Stimulated activated CD4-positive, alpha-beta T cell treated with anti-CD3 and anti-CD28 coated beads, Interleukin-1b, Interleukin-23, amount 100 ng/mL, for 48 hours (primary cell): Measurements from ENCODE around the gene SEMA4D.
A peak's percentile ranks its signal among the peaks of the same experiment; 100 is the strongest.

Source experiments
- DNase-seq: peaks from one replicate; pipeline ENCODE4 v3.0.0-alpha.2; 2020

Gene SEMA4D

DNA sequence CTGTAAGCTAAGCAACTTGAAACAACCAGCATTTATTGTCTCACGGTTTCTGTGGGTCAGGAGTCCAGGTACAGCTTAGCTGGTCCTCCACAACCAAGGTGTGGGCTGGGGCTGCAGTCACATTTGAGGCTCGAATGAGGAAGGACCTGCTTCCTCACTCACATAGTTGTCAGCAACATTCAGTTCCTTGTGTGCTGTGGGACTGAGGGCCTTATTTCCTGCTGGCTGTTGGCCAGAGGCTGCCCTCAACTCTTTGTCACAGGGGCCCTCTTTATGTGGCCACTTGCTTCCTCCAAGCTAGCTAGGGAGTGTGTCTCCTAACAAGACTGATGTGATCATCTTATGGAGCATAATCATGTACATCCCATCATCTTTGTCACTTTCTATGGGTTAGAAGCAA is 29.2 kb upstream of the SEMA4D start:
- no peak for DNase-seq

GRCh38 chr9:89526667-89527066 is 28.8 kb upstream of the SEMA4D start:
- DNase-seq, result no peak

DNA sequence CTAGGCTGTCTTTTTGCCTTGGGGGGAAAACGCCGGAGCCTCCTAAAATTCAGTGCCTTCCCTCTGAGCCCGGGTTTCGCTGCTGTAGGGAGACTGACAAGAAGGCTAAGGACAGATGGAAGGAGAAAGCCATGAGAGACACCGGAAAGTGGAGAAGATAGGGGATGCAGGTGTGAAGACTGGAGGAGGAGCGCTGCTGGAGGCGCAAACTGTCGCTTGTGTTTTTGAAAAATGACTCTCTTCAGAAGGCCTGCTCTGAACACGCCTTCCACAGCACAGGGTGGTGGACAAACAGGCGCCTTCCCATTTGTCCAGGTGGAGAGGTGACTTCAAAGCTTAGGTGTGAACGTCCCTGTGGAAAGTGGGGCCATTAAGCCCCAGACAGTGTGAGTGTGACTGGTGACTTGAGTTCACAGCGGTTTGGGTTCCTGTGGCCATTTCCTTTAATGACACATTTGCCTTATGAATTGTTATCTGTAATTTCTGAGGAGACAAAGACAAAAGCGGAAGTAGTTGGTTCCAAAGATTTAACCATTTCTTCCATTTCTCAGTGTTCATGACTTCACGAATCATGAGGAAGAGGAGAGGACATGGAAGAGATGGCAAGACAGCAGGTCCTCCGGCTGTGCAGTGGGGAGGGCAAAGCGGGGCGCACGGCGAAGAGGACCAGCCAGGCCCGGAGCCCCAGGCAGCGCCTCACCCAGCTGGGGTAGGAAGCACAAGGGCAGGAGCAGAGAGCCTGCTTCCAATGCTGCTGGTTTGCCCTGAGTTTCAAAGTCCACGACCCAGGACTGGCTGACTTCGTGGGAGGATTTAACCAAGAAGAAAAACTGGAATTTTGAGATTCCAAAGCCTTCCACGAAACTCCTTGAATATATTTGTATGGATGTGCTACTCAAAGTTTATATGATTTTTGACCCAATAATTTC is 27.8 kb upstream of the SEMA4D start:
- no peak for DNase-seq

GRCh38 chr9:89524963-89525362 is 27.1 kb upstream of the SEMA4D start:
- DNase-seq, result no peak

GRCh38 chr9:89523948-89524347 is 26.0 kb upstream of the SEMA4D start:
- DNase-seq, result peak; percentile 62

DNA sequence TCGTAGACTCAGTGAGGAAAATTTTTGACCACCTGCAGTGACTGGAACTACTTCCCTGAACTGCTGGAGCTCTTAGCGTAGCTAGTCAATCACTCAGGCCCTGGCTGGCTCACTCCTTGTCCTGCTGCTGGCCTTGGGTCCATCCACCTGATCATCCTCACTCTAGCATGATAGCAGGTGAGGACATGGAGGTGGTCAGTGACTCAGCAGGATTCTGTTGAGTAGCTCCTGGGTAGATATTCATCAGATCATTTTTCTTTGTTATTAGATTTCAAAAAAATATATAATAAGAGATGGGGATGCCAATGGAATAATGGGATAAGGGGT is 25.0 kb upstream of the SEMA4D start:
- DNase-seq, result no peak

DNA sequence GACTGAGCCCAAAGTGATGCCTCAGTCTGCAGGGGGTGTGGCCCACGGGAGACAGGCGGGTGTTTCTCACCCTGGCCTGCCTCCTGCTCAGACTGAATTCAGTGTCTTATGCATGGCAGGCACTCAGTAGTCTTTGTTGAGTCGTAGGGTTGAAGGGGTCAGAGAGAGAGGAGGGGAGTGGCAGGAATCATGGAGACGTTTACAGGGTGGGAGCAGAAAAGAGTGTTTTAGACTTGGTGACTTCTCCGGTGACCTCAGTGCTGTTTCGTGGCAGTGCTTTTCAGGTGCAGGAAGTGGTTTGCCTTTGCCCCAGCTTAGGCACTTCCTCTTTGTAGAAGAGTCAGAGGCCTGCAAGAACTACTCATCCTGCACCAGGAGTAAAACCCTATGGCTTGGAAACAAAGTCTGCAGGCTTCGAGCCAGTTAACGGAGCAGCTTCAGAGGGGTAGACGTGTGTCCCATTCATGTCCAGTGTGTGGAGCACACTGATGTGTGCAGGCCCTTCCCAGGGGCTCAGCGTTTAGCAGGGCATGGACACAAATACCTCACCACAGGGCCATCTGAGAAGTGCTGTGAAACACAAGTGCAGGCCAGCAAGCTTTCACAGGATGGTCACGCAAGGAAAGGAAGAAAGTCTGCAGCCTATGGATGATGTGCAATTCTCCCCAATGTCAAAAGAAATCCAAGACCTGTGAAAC is 24.5 kb upstream of the SEMA4D start:
- DNase-seq, result peak; percentile 81

DNA sequence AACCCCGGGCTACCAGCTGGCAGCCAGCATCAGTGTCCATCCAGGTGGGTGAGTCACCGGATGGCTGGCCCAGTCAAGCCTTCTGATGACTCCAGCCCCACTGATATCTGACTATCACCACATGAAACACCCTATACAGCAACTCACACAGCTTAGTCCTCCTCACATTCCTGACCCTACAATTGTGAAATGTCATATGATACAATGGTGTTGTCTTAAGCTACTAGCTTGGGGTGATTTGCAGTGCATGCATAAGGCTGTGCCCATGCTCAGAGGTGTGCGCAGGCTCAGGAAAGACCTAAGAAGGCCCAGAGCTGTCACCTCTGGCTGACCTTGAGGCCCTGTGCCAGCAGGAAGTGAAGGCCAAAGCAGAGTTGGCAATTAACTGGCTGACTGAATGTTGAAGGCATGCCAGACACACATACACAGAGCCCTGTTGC is 21.5 kb upstream of the SEMA4D start:
- DNase-seq, result no peak

DNA sequence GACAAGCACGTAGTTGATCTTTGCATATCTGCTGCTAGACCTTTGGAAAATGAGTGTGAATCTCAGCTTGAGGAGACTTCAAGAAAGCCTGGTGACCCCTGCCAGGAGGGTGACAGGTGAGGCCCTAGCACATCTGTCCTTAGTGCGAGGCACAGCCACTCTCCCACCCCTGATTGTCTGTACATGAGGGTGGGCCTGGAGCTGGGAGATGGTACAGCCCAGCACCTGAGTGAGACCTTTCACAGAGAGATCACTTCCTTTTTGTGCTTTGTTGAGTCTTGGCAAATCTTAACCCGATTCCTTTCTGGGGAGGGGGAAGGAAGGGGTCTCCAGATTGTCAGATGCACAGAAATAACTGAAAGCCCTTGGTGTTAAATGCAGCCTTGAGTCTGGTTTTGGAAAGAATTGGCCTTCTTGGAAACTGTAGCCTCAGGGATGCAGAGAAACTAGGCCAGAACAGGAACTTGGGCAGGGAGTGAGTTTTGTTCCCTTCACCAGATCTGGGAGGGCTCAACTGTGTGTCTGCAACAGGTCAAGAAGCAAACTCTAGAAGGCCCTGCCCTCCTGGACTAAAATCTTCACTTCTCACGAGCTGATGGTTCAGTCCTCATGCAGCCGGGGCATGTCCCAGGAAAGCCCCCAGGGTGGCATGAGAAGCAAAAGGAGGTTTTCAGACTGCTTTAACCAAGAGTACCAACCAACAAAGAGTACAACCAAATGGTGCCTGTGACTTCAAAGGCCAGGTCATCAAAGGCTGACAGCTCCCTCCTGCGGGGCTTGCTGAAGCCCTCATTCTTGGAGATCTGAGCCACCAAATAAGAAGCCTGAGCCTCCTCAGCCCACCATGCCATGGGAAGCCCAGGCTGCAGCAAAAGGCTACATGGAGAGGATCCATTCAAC is 20.8 kb upstream of the SEMA4D start:
- DNase-seq, result no peak

DNA sequence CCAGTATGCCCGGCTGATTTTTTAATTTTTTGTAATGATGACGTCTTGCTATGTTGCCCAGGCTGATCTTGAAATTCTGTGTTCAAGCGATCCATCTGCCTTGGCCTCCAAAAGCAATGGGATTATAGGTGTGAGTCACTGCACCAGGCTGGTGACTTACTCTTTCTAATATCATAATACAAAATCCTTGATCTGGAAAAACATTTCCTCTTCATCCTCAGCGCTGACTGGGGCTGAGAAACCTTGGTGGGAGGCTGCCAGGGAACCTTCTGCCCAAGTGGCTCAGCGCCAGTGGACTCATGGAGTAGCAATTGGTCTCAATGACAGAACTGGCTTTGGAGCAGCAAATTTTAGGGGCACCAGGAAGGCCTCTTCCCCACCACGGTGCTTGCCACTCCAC is 17.5 kb upstream of the SEMA4D start:
- no peak for DNase-seq

- DNase-seq, result no peak
Observed at GRCh38 chr9:89514956-89515355, 17.0 kb upstream of the SEMA4D start.

DNA sequence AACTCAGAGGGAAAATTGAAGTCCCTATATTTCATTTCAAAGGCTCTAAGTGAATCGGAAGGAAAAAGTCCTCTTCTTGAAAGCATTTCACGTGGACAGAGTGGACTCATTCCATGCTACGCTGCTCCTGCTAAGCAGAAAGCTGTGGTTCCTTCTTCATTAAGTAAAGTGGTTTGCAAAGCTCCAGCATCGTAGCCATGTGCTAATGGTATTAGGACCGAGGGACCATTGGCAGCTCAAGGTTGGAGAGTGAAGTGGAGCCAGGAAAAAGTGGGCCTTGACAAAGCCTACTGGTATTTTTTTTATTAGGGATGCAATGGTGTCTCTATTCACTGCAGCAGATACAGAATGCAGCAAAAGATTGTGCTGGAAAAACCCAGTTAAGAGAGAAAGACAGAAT is 16.4 kb upstream of the SEMA4D start:
- DNase-seq, result no peak

DNA sequence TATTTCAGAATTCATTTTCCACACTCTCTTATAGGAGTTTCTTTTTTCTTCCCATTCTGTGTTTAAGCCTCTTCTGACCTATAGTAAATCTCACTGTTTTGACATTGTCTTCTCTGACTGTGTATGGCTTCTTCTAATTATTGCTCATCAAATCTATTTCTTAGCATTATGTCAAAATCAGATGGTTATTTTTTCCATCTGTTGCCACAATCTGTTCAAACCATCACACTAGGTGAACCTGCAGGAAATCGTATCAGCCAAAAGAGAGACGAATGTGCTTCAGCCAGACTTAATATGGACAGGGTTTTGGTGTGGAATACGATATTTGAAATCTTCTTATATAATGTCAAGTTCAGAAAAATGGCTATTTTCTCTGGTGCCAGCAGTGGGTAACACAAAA is 15.9 kb upstream of the SEMA4D start:
- DNase-seq, result no peak

DNA sequence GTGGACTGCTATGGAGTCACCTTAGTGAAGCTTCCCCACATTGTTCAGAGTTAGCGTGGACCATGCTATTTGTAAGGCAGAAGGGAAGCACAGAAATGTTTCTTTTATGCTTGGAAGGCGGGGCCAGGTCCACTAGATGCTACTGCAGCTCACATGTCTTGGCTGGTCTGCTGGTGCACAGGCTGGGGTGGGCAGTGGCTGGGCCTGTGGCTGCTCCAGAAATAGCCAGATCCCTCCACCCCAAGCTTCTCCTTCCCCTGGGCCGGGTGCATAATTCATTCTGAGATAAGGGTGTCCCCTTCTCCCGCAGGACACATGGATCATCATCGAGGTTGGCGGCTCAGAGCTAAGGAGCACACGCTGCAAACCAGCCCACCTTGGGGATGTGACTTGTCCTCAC is 14.5 kb upstream of the SEMA4D start:
- DNase-seq, result no peak

DNA sequence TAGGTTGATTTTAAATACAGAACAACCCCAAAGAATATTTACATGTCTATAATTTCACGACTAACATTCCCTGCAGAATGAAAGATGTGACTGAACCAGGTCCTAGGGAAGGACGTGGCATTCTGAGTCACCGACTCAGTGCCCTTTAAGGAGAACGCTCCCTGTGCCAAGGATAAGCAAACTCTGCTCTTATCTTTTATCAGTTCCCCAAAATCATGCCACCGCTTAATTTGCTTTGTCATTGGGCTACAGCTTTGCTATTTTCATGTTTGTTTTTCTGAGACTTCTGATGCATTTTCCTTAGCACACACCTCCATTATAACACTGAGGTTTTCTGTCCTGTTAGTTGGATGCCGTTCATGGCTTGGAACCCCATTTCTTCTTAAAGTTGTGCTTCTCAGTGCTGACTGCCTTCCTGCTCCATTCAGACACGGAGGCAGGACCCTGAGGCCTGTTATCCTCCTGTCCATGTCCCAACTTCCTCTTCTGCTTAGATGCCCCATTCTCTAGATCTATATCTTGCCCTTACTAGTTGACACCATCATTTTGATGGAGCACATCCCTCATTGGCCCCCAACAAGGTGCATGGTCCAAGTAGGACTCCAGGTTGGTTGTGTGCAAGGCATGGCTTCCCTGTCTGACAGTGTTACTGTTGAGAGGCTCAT is 11.2 kb upstream of the SEMA4D start:
- no peak for DNase-seq

GRCh38 chr9:89505911-89506310 is 8.0 kb upstream of the SEMA4D start:
- no peak for DNase-seq

GRCh38 chr9:89505048-89505447 is 7.1 kb upstream of the SEMA4D start:
- no peak for DNase-seq

GRCh38 chr9:89502671-89503070 is 4.8 kb upstream of the SEMA4D start:
- no peak for DNase-seq

- DNase-seq, result no peak
Observed at GRCh38 chr9:89502038-89502601, 4.2 kb upstream of the SEMA4D start.

- no peak for DNase-seq
Observed at GRCh38 chr9:89501311-89501898, 3.5 kb upstream of the SEMA4D start.

DNA sequence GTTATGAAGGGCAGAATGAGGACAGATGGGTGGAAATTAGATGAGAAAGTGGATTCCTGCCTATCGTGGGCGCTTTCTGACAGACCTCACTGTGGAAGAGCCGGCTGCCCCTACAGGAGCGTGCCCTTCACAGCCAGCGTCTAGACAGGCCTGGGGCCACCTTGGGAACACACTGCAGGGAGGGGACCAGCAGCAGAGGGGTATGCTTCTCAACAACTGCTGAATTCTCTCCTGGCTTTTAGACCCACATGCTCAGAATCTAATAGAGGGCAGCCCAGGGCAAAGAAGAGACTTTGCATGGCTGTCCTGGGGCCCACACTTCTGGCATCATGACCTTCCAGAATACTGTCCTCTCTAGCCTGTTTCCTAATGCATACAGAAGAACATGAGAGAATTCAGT is 2.1 kb upstream of the SEMA4D start:
- no peak for DNase-seq

GRCh38 chr9:89498852-89499480 is 1.1 kb upstream of the SEMA4D start:
- no peak for DNase-seq
